HCT116 (cell line): Measurements from ENCODE around the gene ACADS.

Experiments
- CTCF ChIP-seq, 3 experiments: fragments of 200-600 bp in 1 of 3; sonication (generic) in 1 of 3; IDR thresholded peaks in 2 of 3; conservative IDR thresholded peaks in 1 of 3; 2 replicates each; pipeline ENCODE4 v1.5.1; 2012 to 2017; ENCODE audit warnings: low read depth in 2 of 3, low read length in 2 of 3, antibody characterized with exemption in 1 of 3, borderline replicate concordance in 1 of 3, control low read depth in 1 of 3, mild to moderate bottlenecking in 1 of 3, mixed read lengths in 1 of 3, mixed run types in 1 of 3, moderate library complexity in 1 of 3; ENCODE audit not compliant: insufficient read depth in 1 of 3
- EZH2 ChIP-seq: fragments of 200-600 bp; sonication (generic); IDR thresholded peaks from 2 replicates; pipeline ENCODE4 v1.6.1; 2017; ENCODE audit warnings: antibody characterized with exemption, mixed run types
- MAX ChIP-seq: IDR thresholded peaks from 2 replicates; pipeline ENCODE4 v1.6.1; 2012

DNA sequence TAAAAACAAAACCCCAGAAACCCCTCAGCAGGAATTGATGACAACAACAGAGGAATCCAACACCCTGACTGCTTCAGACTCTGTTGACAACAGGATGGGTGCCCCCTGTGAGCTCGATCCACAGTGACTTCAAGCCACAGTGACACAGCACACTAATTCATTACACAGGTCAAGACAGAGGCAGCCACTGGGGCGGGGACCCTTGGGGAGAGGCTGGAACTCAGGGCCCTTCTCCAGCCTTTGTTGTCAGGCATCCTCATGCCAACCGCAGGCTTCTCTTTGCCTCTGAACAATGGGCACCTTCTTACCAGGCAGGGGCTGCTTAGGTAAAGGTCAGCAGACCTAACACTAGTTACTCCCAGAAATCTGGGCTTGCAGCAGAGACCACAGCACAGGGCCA, 37.6 kb downstream of the ACADS start:
- TF ChIP-seq EZH2 (no peak), CTCF (IDR thresholded peaks at IDR 0.05 in 2 of 3, conservative IDR thresholded peaks at IDR 0.05 in 1 of 3; ENCODE audit: borderline replicate concordance in 1 of 3, insufficient read depth in 1 of 3, low read depth in 2 of 3, low read length in 2 of 3) (no peak), MAX (no peak)
